GM06990 (cell line): ENCODE data around the gene FOCAD.
"Not testable (repeated sequence)": the region's sequence is repeated elsewhere in the genome, so short reads cannot be mapped to it uniquely, and the experiment has no call there.

Source experiments
- DNase-seq: peaks from one replicate; pipeline ENCODE4 v3.0.0-alpha.2; 2011; ENCODE audit not compliant: insufficient read length; ENCODE audit errors: extremely low read depth
- H3K27me3 ChIP-seq: replicated peaks from 2 replicates; pipeline ENCODE4 v1.6.0; 2011; ENCODE audit warnings: low read length; ENCODE audit not compliant: control insufficient read depth, insufficient read depth
- H3K36me3 ChIP-seq: 2 replicates; pipeline ENCODE4 v1.5.1; 2011; ENCODE audit warnings: low read length; ENCODE audit not compliant: control insufficient read depth, insufficient read depth
- H3K4me3 ChIP-seq: replicated peaks from 2 replicates; pipeline ENCODE4 v1.5.1; 2011; ENCODE audit warnings: low read depth, mild to moderate bottlenecking, control low read depth, low read length
- CTCF ChIP-seq: IDR thresholded peaks from 2 replicates; pipeline ENCODE4 v1.5.1; 2011; ENCODE audit warnings: low read length, control low read depth, mild to moderate bottlenecking, inconsistent platforms; ENCODE audit not compliant: insufficient read depth, poor library complexity, severe bottlenecking

The FOCAD gene

GRCh38 chr9:20664501-20664900, 19.6 kb upstream of the FOCAD start:
- DNase-seq = no peak
- no peaks in the 10 kb centered on the region for H3K27me3 ChIP-seq
- no peak for TF ChIP-seq CTCF

DNA sequence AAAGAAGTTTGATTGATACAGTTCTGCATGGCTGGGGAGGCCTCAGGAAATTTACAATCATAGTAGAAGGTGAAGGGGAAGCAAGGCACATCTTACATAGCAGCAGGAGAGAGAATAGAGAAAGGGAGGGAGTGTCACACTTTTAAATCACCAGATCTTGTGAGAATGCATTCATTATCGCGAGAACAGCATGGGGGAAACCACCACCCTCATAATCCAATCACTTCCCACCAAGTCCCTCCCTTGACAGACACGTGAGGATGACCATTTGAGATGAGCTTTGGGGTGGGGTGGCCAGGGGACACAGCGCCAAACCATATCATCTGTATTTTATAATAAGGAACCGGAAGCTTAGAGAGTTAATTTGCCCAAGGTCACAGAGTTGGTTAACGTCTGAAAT, 13.7 kb upstream of the FOCAD start:
- TF ChIP-seq CTCF = no peak
- Histone ChIP-seq H3K36me3 (no peaks in the 10 kb centered on the region), H3K27me3 (no peaks in the 10 kb centered on the region), H3K4me3 (no peak overlapping the region)
- DNase-seq = no peak

More at GRCh38 chr9:20664501-20664900, 19.6 kb upstream of the FOCAD start:
- no peak overlapping the region for H3K4me3 ChIP-seq
- no peaks in the 10 kb centered on the region for H3K36me3 ChIP-seq

DNA sequence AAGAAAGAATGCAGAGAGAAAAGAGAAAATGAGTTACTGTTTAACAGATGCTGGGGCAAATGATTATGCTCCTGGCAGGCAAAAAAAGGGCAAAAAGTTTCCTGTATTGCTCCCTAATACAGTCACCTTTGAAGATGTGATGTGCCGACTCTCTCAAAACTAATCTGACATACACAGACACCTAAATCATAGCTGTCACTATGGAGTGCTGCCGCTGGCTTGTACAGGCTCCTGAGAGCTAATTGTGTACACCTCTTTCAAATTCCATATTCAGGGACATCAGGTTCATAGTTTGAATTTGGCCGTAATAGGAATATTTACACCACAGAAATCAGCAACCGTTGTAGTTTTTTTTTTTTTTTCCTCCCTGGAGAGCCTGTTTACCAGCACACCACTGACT, 12.4 kb upstream of the FOCAD start:
- H3K36me3 ChIP-seq = no peaks in the 10 kb centered on the region
- H3K4me3 ChIP-seq = no peak overlapping the region
- no peak for DNase-seq
- TF ChIP-seq CTCF = no peak
- no peaks in the 10 kb centered on the region for H3K27me3 ChIP-seq

GRCh38 chr9:20673537-20673936, 10.5 kb upstream of the FOCAD start:
- H3K4me3 ChIP-seq, H3K36me3 ChIP-seq, DNase-seq, H3K27me3 ChIP-seq: not testable (repeated sequence)

DNA sequence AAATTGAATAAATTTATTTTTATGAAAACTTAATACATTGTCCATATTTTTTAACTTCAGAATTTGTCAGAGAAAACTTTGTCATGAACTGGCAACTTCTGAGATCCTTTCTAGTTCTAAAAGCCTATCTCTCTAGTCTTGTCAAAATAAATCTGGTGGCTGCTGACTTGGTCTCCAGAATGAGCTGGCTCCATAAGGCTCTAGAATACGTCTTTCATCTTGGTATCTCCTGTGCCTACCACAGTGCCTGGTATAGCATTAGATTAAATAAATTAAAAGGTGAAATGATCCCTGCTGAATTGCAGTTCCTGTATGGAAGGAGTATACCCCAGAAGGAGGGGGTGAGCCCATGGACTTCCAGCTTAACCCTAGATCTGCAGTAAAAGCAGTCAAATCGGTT, 2.6 kb upstream of the FOCAD start:
- Histone ChIP-seq H3K4me3 (no peak overlapping the region), H3K36me3 (no peaks in the 10 kb centered on the region), H3K27me3 (no peaks in the 10 kb centered on the region)
- no peak for TF ChIP-seq CTCF
- DNase-seq = no peak

GRCh38 chr9:20683351-20684034, 566 bp upstream of the FOCAD start:
- no peak for TF ChIP-seq CTCF

More at GRCh38 chr9:20683351-20684034, 566 bp upstream of the FOCAD start:
- no peak for DNase-seq
- no peaks in the 10 kb centered on the region for H3K27me3 ChIP-seq
- peak overlapping the region; percentile 83 for H3K4me3 ChIP-seq
- H3K36me3 ChIP-seq = no peaks in the 10 kb centered on the region
